HepG2 (cell line): Measurements from ENCODE around the gene P2RY12.

ENCODE experiments used
- CCAR2 ChIP-seq: fragments of 200-400 bp; formaldehyde crosslinking; optimal IDR thresholded peaks from 2 replicates; pipeline ENCODE3; 2018; ENCODE audit warnings: low read depth, mild to moderate bottlenecking, low read length, moderate library complexity
- GABPA ChIP-seq, 2 experiments: IDR thresholded peaks; 2 replicates each; pipeline ENCODE4 v1.6.1; 2011 to 2016; ENCODE audit warnings: low read depth in 2 of 2, low read length in 1 of 2, missing biosample characterization in 1 of 2, missing genetic modification characterization in 1 of 2
- HMG20B ChIP-seq: conservative IDR thresholded peaks from 2 replicates; pipeline ENCODE4 v1.6.1; 2016; ENCODE audit warnings: missing genetic modification reagents, missing compliant biosample characterization
- MED1 ChIP-seq: sonication (generic); formaldehyde crosslinking; IDR thresholded peaks from 2 replicates; pipeline ENCODE4 v1.4.0; 2020; ENCODE audit warnings: missing genetic modification reagents
- MTA3 ChIP-seq: sonication (generic); formaldehyde crosslinking; IDR thresholded peaks from 2 replicates; pipeline ENCODE4 v1.4.0; 2020; ENCODE audit warnings: missing genetic modification reagents
- POLR2AphosphoS2 ChIP-seq: IDR thresholded peaks from 2 replicates; pipeline ENCODE4 v1.6.1; 2011; ENCODE audit warnings: low read depth, low read length, improper control_type of control experiment
- TAF15 ChIP-seq: fragments of 200-400 bp; formaldehyde crosslinking; IDR thresholded peaks from one replicate; pipeline ENCODE4 v1.6.1; 2018; ENCODE audit warnings: mild to moderate bottlenecking, low read depth, low read length; ENCODE audit not compliant: poor library complexity, severe bottlenecking
- ZNF101 ChIP-seq: sonication (generic); formaldehyde crosslinking; IDR thresholded peaks from 2 replicates; pipeline ENCODE4 v1.4.0; 2020; ENCODE audit warnings: mild to moderate bottlenecking, low read depth, missing genetic modification reagents, borderline replicate concordance
- ZNF121 ChIP-seq: sonication (generic); formaldehyde crosslinking; IDR thresholded peaks from 2 replicates; pipeline ENCODE4 v1.5.0; 2020; ENCODE audit warnings: mild to moderate bottlenecking, missing genetic modification reagents
- TF ChIP-seq, protein P1 (sequence below): sonication (generic); formaldehyde crosslinking; IDR thresholded peaks from 2 replicates; pipeline ENCODE4 v1.5.0; 2020; ENCODE audit warnings: mild to moderate bottlenecking, missing genetic modification reagents, moderate library complexity

- no peak for TF ChIP-seq TAF15
- no peak for TF ChIP-seq ZNF101 (CRISPR knock-in tag)
- no peak for TF ChIP-seq CCAR2
- no peak for TF ChIP-seq ZNF121 (CRISPR knock-in tag)
- TF ChIP-seq, protein P1, sequence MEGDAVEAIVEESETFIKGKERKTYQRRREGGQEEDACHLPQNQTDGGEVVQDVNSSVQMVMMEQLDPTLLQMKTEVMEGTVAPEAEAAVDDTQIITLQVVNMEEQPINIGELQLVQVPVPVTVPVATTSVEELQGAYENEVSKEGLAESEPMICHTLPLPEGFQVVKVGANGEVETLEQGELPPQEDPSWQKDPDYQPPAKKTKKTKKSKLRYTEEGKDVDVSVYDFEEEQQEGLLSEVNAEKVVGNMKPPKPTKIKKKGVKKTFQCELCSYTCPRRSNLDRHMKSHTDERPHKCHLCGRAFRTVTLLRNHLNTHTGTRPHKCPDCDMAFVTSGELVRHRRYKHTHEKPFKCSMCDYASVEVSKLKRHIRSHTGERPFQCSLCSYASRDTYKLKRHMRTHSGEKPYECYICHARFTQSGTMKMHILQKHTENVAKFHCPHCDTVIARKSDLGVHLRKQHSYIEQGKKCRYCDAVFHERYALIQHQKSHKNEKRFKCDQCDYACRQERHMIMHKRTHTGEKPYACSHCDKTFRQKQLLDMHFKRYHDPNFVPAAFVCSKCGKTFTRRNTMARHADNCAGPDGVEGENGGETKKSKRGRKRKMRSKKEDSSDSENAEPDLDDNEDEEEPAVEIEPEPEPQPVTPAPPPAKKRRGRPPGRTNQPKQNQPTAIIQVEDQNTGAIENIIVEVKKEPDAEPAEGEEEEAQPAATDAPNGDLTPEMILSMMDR (CRISPR knock-in tag), result no peak
- no peak for TF ChIP-seq MTA3 (CRISPR knock-in tag)
- TF ChIP-seq HMG20B (CRISPR knock-in tag), result no peak
- no peak for TF ChIP-seq POLR2AphosphoS2
- no peak for TF ChIP-seq GABPA (IDR thresholded peaks at IDR 0.05; ENCODE audit: low read depth, low read length)
- no peak for TF ChIP-seq GABPA (CRISPR knock-in tag; IDR thresholded peaks at IDR 0.05; ENCODE audit: low read depth)
- TF ChIP-seq MED1 (CRISPR knock-in tag), result no peak
These were observed 37.4 kb upstream of the P2RY12 start for GRCh38 chr3:151421938-151422337.
